Activated CD4-positive, alpha-beta T cell treated with anti-CD3 and anti-CD28 coated beads, Interleukin-2, amount 50 U/mL, for 48 hours (primary cell): ENCODE data around the gene PAN3.
A peak's percentile ranks its signal among the peaks of the same experiment; 100 is the strongest.
"Not testable (repeated sequence)": the region's sequence is repeated elsewhere in the genome, so short reads cannot be mapped to it uniquely, and the experiment has no call there.

Source experiments
- DNase-seq, 2 experiments: peaks; one replicate each; pipeline ENCODE4 v3.0.0-alpha.2; 2020

The PAN3 gene

DNA sequence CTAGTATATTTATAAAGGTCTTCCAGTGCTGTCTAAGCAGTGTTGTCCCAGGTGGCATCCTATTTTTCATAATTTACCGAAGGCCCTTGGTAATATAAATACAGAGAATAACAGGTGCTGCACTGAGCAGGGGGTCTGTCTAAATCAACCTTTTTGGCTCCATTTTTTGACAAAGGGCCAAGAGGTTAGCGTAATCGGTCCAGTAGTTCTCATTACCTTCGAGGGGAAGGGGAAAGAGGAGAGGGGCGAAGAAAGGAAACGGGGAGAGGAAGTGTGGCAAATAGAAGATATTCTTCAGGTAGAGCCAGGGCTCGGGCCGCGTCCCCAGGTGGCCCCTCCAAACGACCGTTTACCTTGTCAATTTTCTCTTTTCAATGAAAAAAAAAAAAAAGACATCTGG lies 749 bp upstream of the PAN3 start:
- DNase-seq: no peak

DNA sequence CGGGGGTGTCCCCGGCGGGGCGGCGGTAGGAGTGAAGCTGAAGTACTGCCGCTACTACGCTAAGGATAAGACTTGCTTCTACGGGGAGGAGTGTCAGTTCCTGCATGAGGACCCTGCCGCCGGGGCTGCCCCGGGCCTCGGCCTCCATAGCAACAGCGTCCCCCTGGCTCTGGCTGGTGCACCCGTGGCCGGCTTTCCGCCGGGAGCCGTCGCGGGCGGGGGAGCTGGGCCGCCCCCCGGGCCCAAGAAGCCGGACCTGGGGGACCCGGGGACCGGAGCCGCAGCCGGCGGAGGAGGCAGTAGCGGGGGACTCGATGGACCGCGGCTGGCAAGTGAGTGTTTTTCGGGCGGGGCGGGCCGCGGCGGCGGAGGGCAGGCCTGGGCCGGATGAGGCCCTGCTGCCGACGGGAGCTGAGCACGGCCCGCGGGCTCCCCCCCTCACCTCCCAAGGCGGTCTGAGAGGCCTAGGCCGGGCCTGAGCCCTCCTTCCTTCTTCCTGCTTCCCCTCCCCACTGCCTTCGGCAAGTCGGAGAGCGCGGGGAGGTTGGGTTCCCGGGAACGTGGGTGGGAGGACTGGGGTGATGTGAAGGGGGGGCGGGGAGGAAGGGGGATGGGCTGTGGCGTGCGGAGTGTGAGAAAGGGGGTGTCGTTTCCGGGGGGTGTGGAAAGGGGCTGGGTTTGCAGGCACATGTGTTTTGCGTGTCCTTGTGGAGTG lies 568 bp downstream of the PAN3 start:
- DNase-seq: peak; percentile 91 to 92

DNA sequence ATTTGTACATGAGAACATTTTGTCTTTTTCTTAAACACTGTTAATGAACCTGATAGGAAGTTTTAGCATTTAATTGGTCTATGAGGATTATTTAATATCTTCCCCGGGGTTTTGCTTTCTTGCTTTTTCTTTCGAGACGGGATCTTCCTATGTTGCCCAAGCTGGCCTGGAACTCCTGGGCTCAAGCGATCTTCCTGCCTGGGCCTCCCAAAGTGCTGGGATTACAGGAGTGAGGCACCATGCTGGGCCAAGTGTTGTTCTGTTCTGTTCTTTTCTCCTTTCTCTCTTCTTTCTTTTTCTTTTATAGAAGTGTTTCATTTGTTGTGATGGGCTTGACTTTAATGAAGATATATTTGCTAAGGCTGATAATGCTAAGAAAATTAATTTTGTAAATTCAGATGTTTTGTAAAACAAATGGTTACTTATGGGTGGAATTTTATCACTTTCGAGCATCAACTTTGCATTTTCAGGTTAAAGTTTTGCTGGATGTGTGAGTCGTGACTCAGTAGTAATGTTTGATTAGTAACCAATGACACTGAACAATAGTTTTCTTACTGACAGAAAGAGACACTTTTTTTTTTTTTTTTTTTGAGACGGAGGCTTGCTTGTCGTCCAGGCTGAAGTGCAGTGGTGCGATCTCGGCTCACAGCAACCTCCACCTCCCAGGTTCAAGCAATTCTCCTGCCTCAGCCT lies 2.2 kb downstream of the PAN3 start:
- no peak for DNase-seq

DNA sequence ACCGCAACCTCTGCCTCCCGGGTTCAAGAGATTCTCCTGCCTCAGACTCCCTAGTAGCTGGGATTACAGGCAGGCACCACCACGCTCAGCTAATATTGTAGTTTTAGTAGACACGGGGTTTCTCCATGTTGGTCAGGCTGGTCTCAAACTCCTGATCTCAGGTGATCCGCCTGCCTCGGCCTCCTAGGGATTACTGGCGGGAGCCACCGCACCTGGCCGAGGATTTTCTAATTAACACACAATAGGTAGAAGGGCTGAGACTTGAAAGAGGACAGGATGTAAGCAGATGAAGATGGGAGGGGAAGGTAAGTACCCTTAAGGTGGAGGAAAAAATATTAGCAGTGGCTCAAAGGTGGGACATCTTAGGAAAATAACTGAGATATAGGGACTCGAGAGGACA lies 3.2 kb downstream of the PAN3 start:
- DNase-seq: not testable (repeated sequence)

DNA sequence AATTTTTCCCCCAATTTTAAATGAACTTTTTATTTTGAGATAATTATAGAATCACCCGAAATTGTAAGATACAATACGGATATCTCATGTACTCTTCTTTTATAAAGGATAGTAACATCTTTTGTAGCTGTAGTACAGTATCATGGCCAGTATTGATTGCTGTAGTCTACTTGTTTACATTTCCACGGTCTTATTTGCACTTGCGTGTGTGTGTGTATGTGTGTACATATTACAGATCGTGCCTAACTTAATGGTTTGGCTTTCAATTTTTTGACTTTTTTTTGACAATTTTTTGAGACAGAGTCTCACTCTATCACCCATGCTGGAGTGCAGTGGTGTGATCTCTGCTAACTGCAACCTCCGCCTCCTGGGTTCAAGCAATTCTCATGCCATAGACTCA lies 6.7 kb downstream of the PAN3 start:
- no peak for DNase-seq

DNA sequence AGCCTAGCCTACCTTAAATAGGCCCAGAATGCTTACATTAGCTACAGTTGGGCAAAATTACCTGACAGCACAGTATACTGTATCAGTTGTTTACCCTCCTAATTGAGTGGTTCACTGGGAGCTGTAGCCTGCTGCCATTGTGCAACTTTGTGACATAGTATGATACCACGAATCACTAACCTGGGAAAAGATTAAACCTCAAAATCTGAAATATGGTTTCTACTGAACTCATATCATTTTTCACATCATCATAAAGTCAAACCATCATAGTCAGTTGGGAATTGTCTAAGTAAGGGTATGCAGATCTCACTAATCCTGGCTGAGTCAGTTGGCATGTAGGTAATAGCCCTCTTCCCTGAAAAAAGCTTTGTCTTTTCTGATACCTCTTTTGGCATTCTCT lies 9.2 kb downstream of the PAN3 start:
- no peak for DNase-seq

DNA sequence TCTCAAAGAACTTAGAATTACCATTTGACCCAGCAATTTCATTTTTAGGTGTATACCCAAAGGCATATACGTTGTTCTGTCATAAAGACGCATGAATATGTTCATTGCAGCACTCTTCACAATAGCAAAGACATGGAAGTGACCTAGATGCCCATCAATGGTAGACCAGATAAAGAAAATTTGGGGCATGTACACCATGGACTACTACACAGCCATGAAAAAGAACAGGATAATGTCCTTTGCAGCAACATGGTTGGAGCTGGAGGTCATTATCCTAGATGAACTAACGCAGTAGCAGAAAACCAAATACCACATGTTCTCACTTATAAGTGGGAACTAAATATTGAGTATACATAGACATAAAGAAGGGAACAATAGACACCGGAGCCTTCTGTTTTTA lies 20.7 kb downstream of the PAN3 start:
- no peak for DNase-seq

DNA sequence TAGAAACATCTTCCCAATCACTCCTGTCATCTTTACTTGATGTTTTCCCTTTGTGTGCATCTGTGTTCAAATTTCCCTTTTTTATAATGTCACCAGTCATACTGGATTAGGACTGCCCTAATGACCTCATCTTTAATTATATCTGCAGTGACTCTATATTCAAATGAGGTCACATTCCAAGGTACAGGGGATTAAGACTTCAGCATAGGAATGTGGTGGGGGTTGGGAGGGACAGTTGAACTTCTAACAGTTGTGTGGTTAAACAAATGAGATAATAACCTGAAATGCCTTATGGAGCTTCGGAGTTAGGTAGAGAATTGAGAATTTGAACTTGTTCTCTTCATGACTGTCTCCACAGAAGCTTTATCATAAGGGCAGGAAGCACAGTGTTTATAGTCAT lies 23.0 kb downstream of the PAN3 start:
- no peak for DNase-seq

DNA sequence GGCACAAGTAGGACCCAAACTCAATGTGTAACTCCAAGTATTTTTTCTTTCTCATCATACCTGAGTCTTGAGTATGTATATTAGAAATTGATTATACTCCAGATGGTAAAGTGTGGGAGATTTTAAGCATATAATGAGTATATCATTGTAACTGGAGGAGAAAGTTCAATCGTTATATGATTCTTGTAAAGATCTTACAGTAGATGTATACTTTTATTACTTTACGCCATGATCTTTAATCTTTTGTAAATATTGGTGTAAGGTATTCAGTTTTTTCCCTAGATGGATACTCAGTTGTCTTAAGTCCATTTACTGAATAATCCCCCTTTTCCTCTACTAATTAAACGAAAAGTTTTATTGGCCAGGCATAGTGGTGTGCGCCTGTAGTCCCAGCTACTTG lies 25.2 kb downstream of the PAN3 start:
- DNase-seq: no peak

DNA sequence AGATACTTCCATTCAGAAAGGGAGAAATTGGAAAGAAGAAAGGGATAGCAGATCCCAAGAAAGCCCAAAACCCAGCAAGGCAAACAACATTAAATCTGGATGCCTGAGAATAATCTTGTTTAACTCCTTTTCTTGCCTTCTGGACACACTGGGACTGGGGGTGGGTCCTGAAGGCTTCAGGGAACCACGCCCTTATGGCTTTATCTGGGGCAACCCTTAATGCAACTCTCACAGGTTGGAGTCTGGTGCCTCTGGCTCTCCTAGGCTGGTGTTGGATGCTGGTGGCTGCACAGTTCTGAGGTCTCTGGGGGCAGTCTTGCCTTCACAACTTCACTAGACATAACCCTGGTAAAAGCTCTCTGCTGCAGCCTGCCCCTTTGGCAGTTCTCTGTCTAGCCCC lies 27.9 kb downstream of the PAN3 start:
- DNase-seq: no peak

DNA sequence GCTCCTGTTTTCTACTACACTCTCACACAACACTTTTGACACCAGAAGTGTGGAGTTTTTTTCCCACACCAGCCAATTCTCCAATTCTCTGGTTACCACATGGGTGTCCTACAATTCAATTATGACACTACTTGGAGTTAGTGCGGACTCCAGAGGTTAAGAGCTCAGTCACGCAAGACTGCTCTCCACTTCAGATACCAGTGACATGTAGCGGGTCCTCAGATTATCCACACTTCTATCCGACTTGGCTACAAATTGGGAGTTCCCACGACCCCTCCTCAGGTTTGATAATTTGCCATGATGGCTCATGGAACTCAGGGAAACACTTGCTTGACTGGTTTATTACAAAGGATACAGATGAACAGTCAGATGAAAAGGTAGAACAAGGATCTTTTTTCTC lies 32.9 kb downstream of the PAN3 start:
- DNase-seq: no peak

DNA sequence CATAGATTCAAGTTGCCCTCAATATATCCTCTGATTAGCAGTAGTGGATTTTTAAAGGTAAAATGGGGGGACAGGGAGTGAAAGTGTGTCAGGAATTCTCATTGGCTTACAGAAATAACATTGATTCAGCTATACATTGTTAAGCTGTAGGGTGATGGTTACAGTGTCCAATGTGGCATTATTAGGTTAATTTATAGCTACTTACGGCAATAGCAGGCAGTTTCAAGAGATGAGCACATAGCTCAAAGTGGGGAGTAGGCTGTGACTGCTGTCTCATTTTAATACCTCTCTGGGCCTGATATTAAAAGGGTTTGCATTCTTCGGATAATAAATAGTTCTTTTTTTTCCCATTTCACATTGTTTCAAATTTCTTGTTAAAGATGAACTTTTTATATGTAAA lies 34.6 kb downstream of the PAN3 start:
- DNase-seq: no peak

DNA sequence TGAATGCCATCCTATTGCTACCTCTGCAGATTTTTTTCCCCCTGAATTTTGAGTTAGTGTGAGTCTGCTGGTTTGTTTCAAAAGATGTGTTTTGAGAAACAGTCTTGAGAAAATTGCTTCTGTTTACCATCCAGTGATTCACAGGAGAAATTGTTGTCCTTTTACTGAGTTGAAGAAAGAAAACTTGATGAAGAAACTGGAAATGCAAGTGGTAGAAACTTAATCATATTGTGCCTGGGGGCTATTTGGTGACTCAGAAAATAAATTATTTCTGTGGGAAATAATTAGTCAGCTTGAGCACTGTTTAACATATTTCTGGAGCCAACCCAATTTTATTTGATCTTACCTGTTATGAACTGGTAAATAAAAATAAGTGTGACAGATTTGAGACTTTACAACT lies 35.4 kb downstream of the PAN3 start:
- DNase-seq: no peak

DNA sequence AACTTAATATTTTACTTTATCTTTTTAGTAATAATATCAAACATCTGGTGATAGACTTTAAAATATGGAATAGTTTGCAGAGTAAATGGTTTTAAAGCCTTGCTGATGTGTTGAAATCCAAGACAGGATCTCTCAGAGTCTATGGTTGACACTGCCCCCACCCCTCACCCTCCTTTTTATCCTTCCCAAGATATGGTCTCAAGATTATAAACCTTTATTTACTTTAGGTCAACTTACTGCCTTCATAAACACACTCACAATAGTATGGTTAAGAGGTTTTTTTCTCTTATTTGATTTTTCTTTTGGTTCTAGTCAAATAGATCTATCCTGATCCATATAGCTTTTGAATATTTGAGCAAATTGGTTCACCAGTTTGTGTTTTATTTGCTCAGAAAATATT lies 39.0 kb downstream of the PAN3 start:
- DNase-seq: no peak

DNA sequence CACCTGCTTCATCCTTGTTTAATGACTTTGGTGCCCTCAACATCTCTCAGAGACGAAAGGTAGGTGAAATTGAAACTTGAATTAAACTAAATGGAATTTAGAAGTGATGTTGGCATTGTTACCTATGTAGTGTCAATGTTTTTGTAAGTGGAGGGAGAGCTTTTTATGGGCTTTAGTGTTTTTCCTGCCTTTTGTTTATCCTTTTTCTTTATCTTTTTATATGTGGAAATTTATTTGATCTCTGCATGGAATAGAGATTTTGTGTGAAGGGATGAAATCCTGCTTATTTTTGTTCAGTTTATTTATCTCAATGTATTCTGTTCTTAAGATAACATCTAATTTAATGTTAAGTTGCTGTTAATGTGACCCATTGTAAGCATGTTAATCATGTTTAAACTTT lies 39.5 kb downstream of the PAN3 start:
- no peak for DNase-seq

DNA sequence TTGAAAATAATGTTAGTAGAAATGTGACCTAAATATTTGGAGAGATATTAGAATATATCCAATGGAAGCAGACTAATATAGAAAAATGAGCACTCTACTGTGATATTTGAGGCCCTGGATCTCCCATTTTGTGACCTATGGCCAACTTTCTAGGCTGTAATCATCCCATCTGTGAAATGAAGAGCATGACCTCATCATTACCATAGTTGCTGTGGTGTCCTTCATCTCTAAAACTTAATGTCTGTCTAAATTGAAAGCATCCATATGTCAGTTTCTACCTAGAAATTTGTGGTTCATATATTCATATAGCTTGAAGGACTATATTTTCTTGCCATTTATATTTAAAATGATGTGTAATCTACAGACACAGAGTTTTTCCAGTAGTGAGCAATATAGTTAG lies 41.6 kb downstream of the PAN3 start:
- no peak for DNase-seq

DNA sequence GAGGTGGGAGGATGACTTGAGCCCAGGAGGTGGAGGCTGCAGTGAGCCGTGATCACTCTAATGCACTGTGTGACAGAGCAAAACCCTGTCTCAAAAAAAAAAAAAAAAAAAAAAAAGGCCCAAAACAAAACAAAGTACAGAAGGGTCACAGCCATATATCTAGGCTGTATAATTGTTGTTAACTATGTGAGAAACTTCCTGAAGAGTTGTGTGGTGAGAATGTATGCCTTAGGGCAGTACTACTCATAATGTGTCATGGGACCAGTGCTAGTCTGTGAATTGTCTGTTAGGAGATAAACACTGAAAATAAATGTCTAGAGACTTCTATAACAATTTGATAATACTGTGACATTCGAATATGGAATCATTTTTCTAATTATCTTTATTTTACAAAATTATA lies 43.1 kb downstream of the PAN3 start:
- DNase-seq: no peak

DNA sequence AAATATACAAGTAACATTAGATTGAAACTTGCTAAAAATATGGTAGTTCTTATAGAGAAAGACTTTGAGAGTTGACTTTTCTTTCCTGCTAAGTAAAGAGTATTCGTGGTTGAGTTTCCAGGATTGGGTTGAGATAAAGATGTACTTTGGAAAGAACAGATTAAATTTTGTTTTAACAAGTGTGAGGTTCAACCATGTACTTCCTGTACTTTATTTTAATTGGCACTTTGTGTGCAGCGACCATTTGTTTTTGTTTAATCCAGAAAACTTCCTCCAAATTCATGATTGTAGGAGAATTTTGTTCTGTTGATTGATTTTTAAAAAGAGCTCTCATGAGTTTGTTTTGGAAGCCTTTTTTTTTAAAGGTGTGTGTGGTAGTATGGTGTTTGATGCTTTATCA lies 46.9 kb downstream of the PAN3 start:
- no peak for DNase-seq

DNA sequence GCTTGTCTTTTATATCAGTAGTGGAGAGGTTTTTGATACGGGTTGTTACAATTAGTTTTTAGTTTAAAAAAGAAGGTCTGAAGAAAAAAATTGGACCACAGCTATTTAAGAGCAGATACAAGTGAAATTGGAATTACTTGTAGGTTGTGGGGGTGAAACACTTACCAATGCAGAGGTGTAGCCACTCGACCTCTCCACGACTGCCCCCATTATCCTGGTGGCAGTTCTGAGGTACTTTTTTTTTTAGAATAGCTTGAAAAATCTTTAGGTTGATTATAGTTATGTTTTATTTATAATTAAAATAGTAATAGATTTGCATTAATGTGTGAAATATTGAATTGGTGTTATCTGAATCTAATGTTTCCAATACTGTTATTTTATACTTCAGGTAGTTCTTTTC lies 60.7 kb downstream of the PAN3 start:
- DNase-seq: no peak

DNA sequence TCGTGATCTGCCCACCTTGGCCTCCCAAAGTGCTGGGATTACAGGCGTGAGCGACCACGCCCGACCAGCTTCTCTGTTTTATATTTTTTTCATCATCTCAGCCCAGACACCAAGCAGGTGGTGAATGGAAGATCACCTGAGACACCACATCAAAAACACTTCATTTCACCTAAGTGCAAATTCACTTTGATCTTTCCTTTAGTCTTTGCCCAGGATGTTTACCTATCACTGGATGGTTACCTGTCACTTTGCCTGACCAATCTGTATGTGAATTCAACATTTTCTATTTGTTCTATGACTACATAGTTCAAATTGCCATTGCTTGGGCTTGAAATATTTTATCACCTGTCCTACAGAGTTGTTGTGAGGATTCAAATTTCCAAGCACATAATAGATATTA lies 65.7 kb downstream of the PAN3 start:
- DNase-seq: no peak

DNA sequence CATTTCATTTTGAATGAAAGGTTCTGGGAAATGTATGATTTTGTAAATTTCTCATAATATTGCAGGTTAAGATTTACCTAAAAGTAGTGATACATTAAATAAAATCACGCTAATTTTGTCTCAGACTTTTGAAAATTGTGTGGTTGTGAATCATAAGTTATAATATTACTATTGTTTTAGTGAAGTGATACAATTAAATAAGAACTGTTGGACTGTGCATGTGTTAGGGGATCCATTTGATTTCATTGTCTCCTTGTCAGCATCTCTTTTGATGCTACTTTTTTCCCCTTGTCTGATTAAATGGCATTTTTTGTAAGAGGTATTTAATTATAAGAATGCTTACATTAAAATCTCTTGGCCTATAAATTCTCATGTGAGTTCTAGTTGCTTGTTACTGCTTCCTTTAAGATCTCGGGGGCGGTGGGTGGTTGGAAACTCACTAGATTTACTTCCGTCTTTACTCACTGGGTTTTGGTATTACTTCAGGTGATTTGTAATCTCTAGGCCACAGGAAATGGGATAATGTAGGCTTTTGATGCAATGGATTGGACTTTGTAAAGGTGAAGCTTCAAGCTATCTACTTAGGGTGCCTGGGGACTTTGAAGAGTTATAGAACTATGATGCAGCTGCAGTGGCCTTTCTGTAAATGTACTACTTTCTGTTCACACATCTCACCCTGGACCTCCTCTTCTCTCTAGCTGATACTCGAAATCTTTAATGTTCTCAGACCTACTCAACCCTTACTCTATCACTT lies 66.5 kb downstream of the PAN3 start:
- peak; percentile 63 to 72 for DNase-seq

DNA sequence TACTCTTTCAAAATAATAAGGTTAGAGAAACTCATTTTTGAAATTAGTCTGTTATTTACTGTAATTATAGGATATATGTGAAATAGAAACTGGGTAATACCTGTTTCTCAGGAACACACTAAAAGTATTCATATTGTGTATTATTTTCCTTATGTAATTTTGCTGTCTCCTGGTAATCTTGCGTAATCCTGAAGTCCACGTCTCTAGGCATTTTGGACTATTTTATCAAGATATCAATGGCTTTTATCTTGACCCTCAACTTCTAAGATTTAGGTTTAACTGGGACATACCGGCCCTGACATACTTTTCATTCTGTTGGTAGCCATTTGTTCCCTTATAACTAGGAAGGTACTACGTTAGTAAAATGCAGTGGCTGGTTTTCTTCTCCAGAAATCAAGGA lies 80.3 kb downstream of the PAN3 start:
- DNase-seq: no peak

DNA sequence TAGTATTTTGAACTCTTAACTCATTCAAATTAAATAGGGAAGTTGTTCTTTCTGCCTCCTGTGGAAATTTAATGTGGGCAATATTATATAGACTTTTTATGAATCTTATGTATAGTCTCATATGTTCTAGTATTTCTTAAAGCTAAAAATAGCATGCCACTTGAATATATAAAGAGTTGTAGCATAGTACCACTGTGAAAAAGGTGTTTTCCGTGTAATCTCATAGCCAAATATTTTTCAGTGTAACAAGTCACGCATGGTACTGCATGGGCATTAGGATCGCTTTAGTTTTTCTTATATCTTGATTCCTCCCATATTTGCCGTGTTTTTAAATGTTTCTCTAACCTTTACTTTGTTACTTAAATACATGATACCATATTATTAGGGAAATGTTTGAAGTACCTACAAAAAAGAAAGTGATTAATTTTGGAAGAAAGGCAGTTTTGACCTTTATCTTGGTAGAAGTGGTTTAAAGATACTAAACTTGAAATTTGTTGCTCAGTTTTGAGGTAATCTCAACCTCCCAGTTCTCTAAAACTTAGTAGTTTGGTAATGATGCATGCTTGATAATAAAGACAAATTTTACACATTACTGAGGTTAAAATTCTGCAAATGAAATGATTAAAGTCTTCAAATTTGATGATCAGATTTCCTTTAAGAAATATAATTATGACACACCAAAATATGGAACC lies 81.2 kb downstream of the PAN3 start:
- DNase-seq: no peak

DNA sequence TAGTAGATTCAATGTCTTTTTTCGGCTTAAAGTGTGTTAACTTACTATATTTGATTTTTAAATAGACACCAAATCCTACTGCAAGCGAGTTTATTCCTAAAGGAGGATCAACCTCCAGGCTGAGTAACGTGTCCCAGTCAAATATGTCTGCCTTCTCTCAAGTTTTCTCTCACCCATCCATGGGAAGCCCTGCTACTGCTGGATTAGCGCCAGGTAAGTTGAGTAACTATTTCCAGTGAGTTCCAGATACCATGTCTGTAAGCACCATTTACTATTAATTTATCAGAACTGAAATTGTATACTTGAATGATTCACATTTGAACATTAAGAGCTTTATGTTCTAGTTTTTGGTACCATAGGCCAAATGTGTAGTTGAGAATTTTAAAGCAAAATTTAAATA lies 81.8 kb downstream of the PAN3 start:
- no peak for DNase-seq
